OCI-LY7 (cell line): Measurements from ENCODE around the gene TSPAN9. TPM values are rescaled to one million over a fixed set of nuclear protein-coding genes. Genes with fewer than 3 reads are reported as not detected.

Experiments used
- BruUV-seq: library from RNA; stranded (reverse); fragments of 400-500 nt; replicated peaks from 2 replicates; lab custom pipeline; 2021; lab: Mats Ljungman, UMichigan
- CTCF ChIA-PET: fragments of 300-600 bp; sonication (Branson Sonifier 250); formaldehyde crosslinking; loops from one replicate; lab custom pipeline; 2022; ENCODE audit warnings: antibody characterized with exemption; ENCODE audit not compliant: unreplicated experiment; lab: Charles Lee
- POLR2A ChIA-PET: fragments of 300-600 bp; sonication (Branson Sonifier 250); formaldehyde crosslinking; loops from one replicate; lab custom pipeline; 2022; ENCODE audit warnings: antibody characterized with exemption; lab: Charles Lee
- DNase-seq: peaks from one replicate; pipeline ENCODE4 v3.0.0-alpha.2; 2015; ENCODE audit warnings: low spot score
- H2AFZ ChIP-seq: fragments of 200-600 bp; sonication (generic), shearing (Covaris generic); 2 replicates; pipeline ENCODE4 v1.6.1; 2014; ENCODE audit warnings: mild to moderate bottlenecking, antibody characterized with exemption, low read length, moderate library complexity
- H3K27ac ChIP-seq: fragments of 200-600 bp; sonication (generic); 2 replicates; pipeline ENCODE4 v1.5.1; 2014; ENCODE audit warnings: mixed run types, low read depth, mild to moderate bottlenecking, moderate library complexity, low read length, inconsistent platforms; ENCODE audit not compliant: poor library complexity, severe bottlenecking
- H3K36me3 ChIP-seq: fragments of 200-600 bp; sonication (generic); 2 replicates; pipeline ENCODE4 v1.6.1; 2014; ENCODE audit warnings: mild to moderate bottlenecking, antibody characterized with exemption, low read length, moderate library complexity, mixed read lengths; ENCODE audit not compliant: insufficient read depth
- H3K4me1 ChIP-seq: fragments of 200-600 bp; sonication (generic); 2 replicates; pipeline ENCODE4 v1.5.1; 2014; ENCODE audit warnings: mild to moderate bottlenecking, low read length; ENCODE audit not compliant: insufficient read depth, poor library complexity, severe bottlenecking
- H3K4me2 ChIP-seq: fragments of 200-600 bp; sonication (generic); 2 replicates; pipeline ENCODE4 v1.6.1; 2014; ENCODE audit warnings: mild to moderate bottlenecking, low read length
- H3K4me3 ChIP-seq: fragments of 200-600 bp; sonication (generic); 2 replicates; pipeline ENCODE4 v1.5.1; 2014; ENCODE audit warnings: mild to moderate bottlenecking, low read depth, low read length; ENCODE audit not compliant: poor library complexity, severe bottlenecking
- H3K79me2 ChIP-seq: fragments of 200-600 bp; sonication (generic); 2 replicates; pipeline ENCODE4 v1.6.1; 2016; ENCODE audit warnings: low read depth, mild to moderate bottlenecking, low read length, moderate library complexity, mixed read lengths; ENCODE audit not compliant: insufficient read depth
- H3K9me2 ChIP-seq: fragments of 200-600 bp; sonication (generic); 2 replicates; pipeline ENCODE4 v1.6.1; 2016; ENCODE audit warnings: mild to moderate bottlenecking, low read length, mixed read lengths; ENCODE audit not compliant: insufficient read depth
- H3K9me3 ChIP-seq: fragments of 200-600 bp; sonication (generic); 2 replicates; pipeline ENCODE4 v1.6.1; 2014; ENCODE audit warnings: mild to moderate bottlenecking, mixed run types, low read length, mixed read lengths
- H4K20me1 ChIP-seq: fragments of 200-600 bp; sonication (generic); 2 replicates; pipeline ENCODE4 v1.6.1; 2014; ENCODE audit warnings: mild to moderate bottlenecking, antibody characterized with exemption, low read length, moderate library complexity, mixed read lengths; ENCODE audit not compliant: insufficient read depth
- CTCF ChIP-seq: fragments of 200-600 bp; sonication (generic); conservative IDR thresholded peaks from 2 replicates; pipeline ENCODE4 v1.5.1; 2014; ENCODE audit warnings: mild to moderate bottlenecking, antibody characterized with exemption, low read length, moderate library complexity, mixed read lengths
- EZH2phosphoT487 ChIP-seq: fragments of 200-600 bp; sonication (generic); IDR thresholded peaks from 2 replicates; pipeline ENCODE4 v1.6.1; 2018; ENCODE audit warnings: low read depth, borderline replicate concordance, mild to moderate bottlenecking, mixed run types, antibody characterized with exemption, low read length, moderate library complexity, mixed read lengths
- intact Hi-C: fragments of 100-400 bp; cut with micrococcal nuclease; formaldehyde crosslinking; loops from one replicate; pipeline ENCODE4 v1.10.0; 2022; ENCODE audit not compliant: unreplicated experiment
- total RNA-seq, 2 experiments: library from RNA; depleted of rRNA in 1 of 2; stranded (reverse); fragments of >200 nt in 1 of 2; shearing (Covaris generic) in 1 of 2; gene quantifications; 2 replicates each; pipeline ENCODE4 v1.2.3, GENCODE V29; 2014 to 2022

TSPAN9 gene
- total RNA-seq, 2 experiments from 2014 or later, result 0.50 to 0.74 TPM

GRCh38 chr12:3164454-3165077, 87.4 kb downstream of the TSPAN9 start:
- H4K20me1 ChIP-seq, result no peaks in the 10 kb centered on the region
- H3K4me2 ChIP-seq, result no peak overlapping the region
- no peak for DNase-seq
- intact Hi-C loops, result no loop called here
- H3K9me2 ChIP-seq, result no peaks in the 10 kb centered on the region
- H3K4me1 ChIP-seq, result no peaks in the 10 kb centered on the region
- POLR2A ChIA-PET, result interaction anchor here (0.6 to 0.7 kb wide), 2 partner anchors 11 to 23 kb away, joined by 4 to 5 read pairs; no protein-coding TSS in a partner anchor
- no peak overlapping the region for H3K4me3 ChIP-seq
- no TSS peak for BruUV-seq
- no peaks in the 10 kb centered on the region for H3K36me3 ChIP-seq
- H3K79me2 ChIP-seq, result no peaks in the 10 kb centered on the region
- H3K9me3 ChIP-seq, result no peaks in the 10 kb centered on the region
- CTCF ChIA-PET, result no interaction called here
- H3K27ac ChIP-seq, result no peak overlapping the region
- TF ChIP-seq EZH2phosphoT487, result no peak
- H2AFZ ChIP-seq, result no peak overlapping the region

- H3K9me3 ChIP-seq, result no peaks in the 10 kb centered on the region
- no peak for TF ChIP-seq CTCF
- no peaks in the 10 kb centered on the region for H3K36me3 ChIP-seq
- no peak overlapping the region for H3K4me2 ChIP-seq
- no peaks in the 10 kb centered on the region for H4K20me1 ChIP-seq
- ChIA-PET POLR2A (interaction anchor here (0.7 kb wide), 1 partner anchor 24 kb away, joined by 4 read pairs; no protein-coding TSS in a partner anchor), CTCF (no interaction called here)
- H3K9me2 ChIP-seq, result no peaks in the 10 kb centered on the region
- H3K79me2 ChIP-seq, result no peaks in the 10 kb centered on the region
- no peak overlapping the region for H3K4me3 ChIP-seq
- H2AFZ ChIP-seq, result no peak overlapping the region
- H3K4me1 ChIP-seq, result no peaks in the 10 kb centered on the region
- no peak for DNase-seq
- H3K27ac ChIP-seq, result no peak overlapping the region
- no TSS peak for BruUV-seq
- intact Hi-C loops, result no loop called here
Observed at GRCh38 chr12:3165078-3165980, 88.2 kb downstream of the TSPAN9 start.

GRCh38 chr12:3167636-3168035, 90.5 kb downstream of the TSPAN9 start:
- Histone ChIP-seq H3K79me2 (no peaks in the 10 kb centered on the region), H3K9me2 (no peaks in the 10 kb centered on the region), H3K4me2 (no peak overlapping the region), H3K4me3 (no peak overlapping the region), H3K4me1 (no peaks in the 10 kb centered on the region), H3K36me3 (no peaks in the 10 kb centered on the region), H3K27ac (no peak overlapping the region), H2AFZ (no peak overlapping the region), H4K20me1 (no peaks in the 10 kb centered on the region), H3K9me3 (no peaks in the 10 kb centered on the region)
- DNase-seq, result no peak
- ChIA-PET CTCF (no interaction called here), POLR2A (no interaction called here)
- no TSS peak for BruUV-seq
- intact Hi-C loops, result no loop called here
- TF ChIP-seq CTCF (no peak), EZH2phosphoT487 (no peak)
